Measurements from ENCODE around the gene SCGB2B2.

- TF ChIP-seq CTCF (IDR thresholded peaks at IDR 0.05) (no peak), POLR2A (IDR thresholded peaks at IDR 0.05) (no peak)
Measured at GRCh38 chr19:34673590-34673989, 3.4 kb downstream of the SCGB2B2 start.

Measured in ovary (tissue), 3 donors.